ENCODE data around the gene TBXA2R.

TBXA2R gene

GRCh38 chr19:3639479-3639878, 32.8 kb upstream of the TBXA2R start:
- Histone ChIP-seq H3K4me1 (ENCODE audit: control insufficient read depth in 2 of 2, insufficient read depth in 2 of 2, low read length in 2 of 2) (no peaks in the 10 kb centered on the region), H3K4me3 (ENCODE audit: low read length in 2 of 2) (no peak overlapping the region), H3K9me3 (ENCODE audit: control insufficient read depth in 2 of 2, low read length in 2 of 2) (no peaks in the 10 kb centered on the region), H3K9ac (ENCODE audit: low read depth in 1 of 2, low read length in 2 of 2) (no peak overlapping the region), H3K36me3 (ENCODE audit: control insufficient read depth in 2 of 2, insufficient read depth in 2 of 2, low read length in 2 of 2) (peaks cover 2 to 15% of the 10 kb centered on the region in 2 donors), H3K27ac (ENCODE audit: low read depth in 2 of 2, low read length in 2 of 2) (no peak overlapping the region), H3K27me3 (ENCODE audit: control insufficient read depth in 2 of 2, insufficient read depth in 2 of 2, low read length in 2 of 2) (no peaks in the 10 kb centered on the region)

GRCh38 chr19:3638208-3639193, 31.8 kb upstream of the TBXA2R start:
- H3K4me1 ChIP-seq (ENCODE audit: control insufficient read depth in 2 of 2, insufficient read depth in 2 of 2, low read length in 2 of 2), result no peaks in the 10 kb centered on the region
- H3K36me3 ChIP-seq (ENCODE audit: control insufficient read depth in 2 of 2, insufficient read depth in 2 of 2, low read length in 2 of 2), result peaks cover 2 to 14% of the 10 kb centered on the region in 2 donors
- H3K27ac ChIP-seq (ENCODE audit: low read depth in 2 of 2, low read length in 2 of 2), result no peak overlapping the region
- no peak overlapping the region for H3K4me3 ChIP-seq (ENCODE audit: low read length in 2 of 2)
- no peaks in the 10 kb centered on the region for H3K9me3 ChIP-seq (ENCODE audit: control insufficient read depth in 2 of 2, low read length in 2 of 2)
- H3K9ac ChIP-seq (ENCODE audit: low read depth in 1 of 2, low read length in 2 of 2), result no peak overlapping the region
- no peaks in the 10 kb centered on the region for H3K27me3 ChIP-seq (ENCODE audit: control insufficient read depth in 2 of 2, insufficient read depth in 2 of 2, low read length in 2 of 2)

GRCh38 chr19:3637621-3638020, 30.9 kb upstream of the TBXA2R start:
- H3K4me3 ChIP-seq (ENCODE audit: low read length in 2 of 2), result no peak overlapping the region
- H3K9me3 ChIP-seq (ENCODE audit: control insufficient read depth in 2 of 2, low read length in 2 of 2), result no peaks in the 10 kb centered on the region
- H3K36me3 ChIP-seq (ENCODE audit: control insufficient read depth in 2 of 2, insufficient read depth in 2 of 2, low read length in 2 of 2), result peaks cover 2 to 14% of the 10 kb centered on the region in 2 donors
- H3K4me1 ChIP-seq (ENCODE audit: control insufficient read depth in 2 of 2, insufficient read depth in 2 of 2, low read length in 2 of 2), result no peaks in the 10 kb centered on the region
- no peak overlapping the region for H3K27ac ChIP-seq (ENCODE audit: low read depth in 2 of 2, low read length in 2 of 2)
- H3K27me3 ChIP-seq (ENCODE audit: control insufficient read depth in 2 of 2, insufficient read depth in 2 of 2, low read length in 2 of 2), result no peaks in the 10 kb centered on the region
- H3K9ac ChIP-seq (ENCODE audit: low read depth in 1 of 2, low read length in 2 of 2), result no peak overlapping the region

- Histone ChIP-seq H3K27ac (ENCODE audit: low read depth in 2 of 2, low read length in 2 of 2) (no peak overlapping the region), H3K36me3 (ENCODE audit: control insufficient read depth in 2 of 2, insufficient read depth in 2 of 2, low read length in 2 of 2) (peaks cover 2 to 16% of the 10 kb centered on the region in 2 donors), H3K27me3 (ENCODE audit: control insufficient read depth in 2 of 2, insufficient read depth in 2 of 2, low read length in 2 of 2) (no peaks in the 10 kb centered on the region), H3K4me3 (ENCODE audit: low read length in 2 of 2) (no peak overlapping the region), H3K9me3 (ENCODE audit: control insufficient read depth in 2 of 2, low read length in 2 of 2) (no peaks in the 10 kb centered on the region), H3K4me1 (ENCODE audit: control insufficient read depth in 2 of 2, insufficient read depth in 2 of 2, low read length in 2 of 2) (no peaks in the 10 kb centered on the region), H3K9ac (ENCODE audit: low read depth in 1 of 2, low read length in 2 of 2) (no peak overlapping the region)
Measured at GRCh38 chr19:3636962-3637361, 30.3 kb upstream of the TBXA2R start.

DNA sequence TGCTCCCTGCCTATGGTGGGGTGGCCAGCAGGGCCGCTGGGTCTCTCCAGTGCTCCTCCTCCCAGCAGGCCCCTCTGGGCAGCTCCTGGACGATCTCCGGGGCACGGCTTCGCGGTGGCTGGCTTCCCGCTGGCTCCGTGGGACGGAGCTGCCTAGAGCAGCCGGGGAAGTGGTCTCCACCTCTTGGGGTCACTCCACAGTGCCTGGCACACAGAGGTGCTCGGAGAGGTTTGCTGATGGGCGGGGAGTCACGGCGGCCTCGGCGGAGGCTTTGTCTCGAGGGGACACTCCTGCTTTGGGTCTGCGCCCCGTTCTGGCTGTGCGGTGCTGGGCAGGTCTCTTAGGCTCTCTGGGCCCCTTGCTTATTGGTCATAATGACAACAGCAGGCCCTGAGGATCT, 29.8 kb upstream of the TBXA2R start:
- no peaks in the 10 kb centered on the region for H3K27me3 ChIP-seq (ENCODE audit: control insufficient read depth in 2 of 2, insufficient read depth in 2 of 2, low read length in 2 of 2)
- H3K9me3 ChIP-seq (ENCODE audit: control insufficient read depth in 2 of 2, low read length in 2 of 2), result no peaks in the 10 kb centered on the region
- H3K4me3 ChIP-seq (ENCODE audit: low read length in 2 of 2), result no peak overlapping the region
- H3K27ac ChIP-seq (ENCODE audit: low read depth in 2 of 2, low read length in 2 of 2), result no peak overlapping the region
- no peaks in the 10 kb centered on the region for H3K4me1 ChIP-seq (ENCODE audit: control insufficient read depth in 2 of 2, insufficient read depth in 2 of 2, low read length in 2 of 2)
- H3K9ac ChIP-seq (ENCODE audit: low read depth in 1 of 2, low read length in 2 of 2), result no peak overlapping the region
- peaks cover 2 to 11% of the 10 kb centered on the region in 2 donors for H3K36me3 ChIP-seq (ENCODE audit: control insufficient read depth in 2 of 2, insufficient read depth in 2 of 2, low read length in 2 of 2)

GRCh38 chr19:3634496-3635045, 27.9 kb upstream of the TBXA2R start:
- Histone ChIP-seq H3K27me3 (ENCODE audit: control insufficient read depth in 2 of 2, insufficient read depth in 2 of 2, low read length in 2 of 2) (no peaks in the 10 kb centered on the region), H3K4me1 (ENCODE audit: control insufficient read depth in 2 of 2, insufficient read depth in 2 of 2, low read length in 2 of 2) (no peaks in the 10 kb centered on the region), H3K27ac (ENCODE audit: low read depth in 2 of 2, low read length in 2 of 2) (no peak overlapping the region), H3K9ac (ENCODE audit: low read depth in 1 of 2, low read length in 2 of 2) (no peak overlapping the region), H3K9me3 (ENCODE audit: control insufficient read depth in 2 of 2, low read length in 2 of 2) (no peaks in the 10 kb centered on the region), H3K4me3 (ENCODE audit: low read length in 2 of 2) (no peak overlapping the region), H3K36me3 (ENCODE audit: control insufficient read depth in 2 of 2, insufficient read depth in 2 of 2, low read length in 2 of 2) (peaks cover under 1 to 9% of the 10 kb centered on the region in 2 donors)

- H3K27ac ChIP-seq (ENCODE audit: low read depth in 2 of 2, low read length in 2 of 2), result no peak overlapping the region
- H3K4me1 ChIP-seq (ENCODE audit: control insufficient read depth in 2 of 2, insufficient read depth in 2 of 2, low read length in 2 of 2), result no peaks in the 10 kb centered on the region
- no peaks in the 10 kb centered on the region for H3K27me3 ChIP-seq (ENCODE audit: control insufficient read depth in 2 of 2, insufficient read depth in 2 of 2, low read length in 2 of 2)
- H3K9ac ChIP-seq (ENCODE audit: low read depth in 1 of 2, low read length in 2 of 2), result no peak overlapping the region
- H3K36me3 ChIP-seq (ENCODE audit: control insufficient read depth in 2 of 2, insufficient read depth in 2 of 2, low read length in 2 of 2), result peaks cover 0 to 6% of the 10 kb centered on the region in 2 donors
- H3K9me3 ChIP-seq (ENCODE audit: control insufficient read depth in 2 of 2, low read length in 2 of 2), result no peaks in the 10 kb centered on the region
- H3K4me3 ChIP-seq (ENCODE audit: low read length in 2 of 2), result no peak overlapping the region
Measured at GRCh38 chr19:3633559-3633988, 26.9 kb upstream of the TBXA2R start.

DNA sequence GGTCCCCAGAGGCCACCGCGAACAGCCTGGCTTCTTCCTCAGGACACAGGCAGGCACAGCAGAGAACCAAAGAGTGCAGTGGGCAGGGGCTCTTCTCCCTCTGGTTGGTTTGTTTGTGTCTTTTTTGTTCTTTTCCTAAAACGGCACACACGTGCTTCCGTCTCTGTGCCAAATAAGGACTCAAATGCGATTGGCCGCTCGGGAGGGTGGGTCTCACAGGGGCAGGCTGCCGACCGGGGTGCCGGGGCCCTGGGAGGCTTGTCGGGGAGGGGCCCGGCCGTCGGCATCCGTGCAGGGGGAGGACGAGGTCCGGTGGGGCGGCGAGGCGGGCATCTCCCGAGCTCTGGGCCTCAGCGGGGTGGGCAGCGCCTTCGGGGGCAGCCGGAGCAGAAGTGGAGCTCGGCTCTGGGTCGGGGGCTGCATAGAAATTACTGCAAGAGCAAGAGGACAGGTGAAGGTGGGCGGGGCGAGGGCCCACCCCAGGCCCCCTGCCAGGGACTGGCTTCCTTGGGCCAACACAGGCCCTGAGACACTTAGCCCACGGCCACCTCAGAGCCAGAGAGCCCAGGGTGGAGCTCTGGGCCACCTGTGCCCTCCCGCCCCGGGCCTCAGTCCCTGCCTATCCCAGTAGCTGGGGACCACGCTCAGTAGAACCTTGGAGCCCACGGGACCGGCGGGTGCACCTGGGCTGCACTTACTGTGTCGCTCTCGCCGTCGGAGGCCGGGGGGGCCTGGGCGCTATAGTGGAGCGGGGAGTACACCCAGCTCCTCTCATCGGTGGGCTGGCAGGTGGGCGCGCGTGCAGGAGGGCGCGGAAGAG, 26.3 kb upstream of the TBXA2R start:
- Histone ChIP-seq H3K9ac (ENCODE audit: low read depth in 1 of 2, low read length in 2 of 2) (no peak overlapping the region), H3K27ac (ENCODE audit: low read depth in 2 of 2, low read length in 2 of 2) (no peak overlapping the region), H3K4me1 (ENCODE audit: control insufficient read depth in 2 of 2, insufficient read depth in 2 of 2, low read length in 2 of 2) (no peaks in the 10 kb centered on the region), H3K9me3 (ENCODE audit: control insufficient read depth in 2 of 2, low read length in 2 of 2) (no peaks in the 10 kb centered on the region), H3K27me3 (ENCODE audit: control insufficient read depth in 2 of 2, insufficient read depth in 2 of 2, low read length in 2 of 2) (no peaks in the 10 kb centered on the region), H3K36me3 (ENCODE audit: control insufficient read depth in 2 of 2, insufficient read depth in 2 of 2, low read length in 2 of 2) (peaks cover 0 to 4% of the 10 kb centered on the region in 2 donors), H3K4me3 (ENCODE audit: low read length in 2 of 2) (no peak overlapping the region)

- peaks cover 4% of the 10 kb centered on the region in 2 donors for H3K4me1 ChIP-seq (ENCODE audit: control insufficient read depth in 2 of 2, insufficient read depth in 2 of 2, low read length in 2 of 2)
- peaks cover 0 to 4% of the 10 kb centered on the region in 2 donors for H3K36me3 ChIP-seq (ENCODE audit: control insufficient read depth in 2 of 2, insufficient read depth in 2 of 2, low read length in 2 of 2)
- H3K27me3 ChIP-seq (ENCODE audit: control insufficient read depth in 2 of 2, insufficient read depth in 2 of 2, low read length in 2 of 2), result no peaks in the 10 kb centered on the region
- H3K9me3 ChIP-seq (ENCODE audit: control insufficient read depth in 2 of 2, low read length in 2 of 2), result no peaks in the 10 kb centered on the region
- H3K9ac ChIP-seq (ENCODE audit: low read depth in 1 of 2, low read length in 2 of 2), result no peak overlapping the region
- no peak overlapping the region for H3K27ac ChIP-seq (ENCODE audit: low read depth in 2 of 2, low read length in 2 of 2)
- H3K4me3 ChIP-seq (ENCODE audit: low read length in 2 of 2), result no peak overlapping the region
Measured at GRCh38 chr19:3632098-3632497, 25.4 kb upstream of the TBXA2R start.
